Stimulated activated CD4-positive, alpha-beta T cell treated with anti-CD3 and anti-CD28 coated beads, Interleukin-4, amount 100 ng/mL, for 4 hours (primary cell): ENCODE measurements around the gene PMEPA1.

Source experiments
- DNase-seq, 2 experiments: peaks; one replicate each; pipeline ENCODE4 v3.0.0-alpha.2; 2020

PMEPA1 gene

GRCh38 chr20:57598491-57598890 is 111.3 kb downstream of the PMEPA1 start:
- DNase-seq: no peak
